Astrocyte of the hippocampus (primary cell): Measurements from ENCODE around the gene SH2D5.
"Not testable (repeated sequence)": the region's sequence is repeated elsewhere in the genome, so short reads cannot be mapped to it uniquely, and the experiment has no call there.

Source experiments
- DNase-seq: peaks from one replicate; pipeline ENCODE4 v3.0.0; 2011; ENCODE audit warnings: low read depth, low spot score

Gene SH2D5

DNA sequence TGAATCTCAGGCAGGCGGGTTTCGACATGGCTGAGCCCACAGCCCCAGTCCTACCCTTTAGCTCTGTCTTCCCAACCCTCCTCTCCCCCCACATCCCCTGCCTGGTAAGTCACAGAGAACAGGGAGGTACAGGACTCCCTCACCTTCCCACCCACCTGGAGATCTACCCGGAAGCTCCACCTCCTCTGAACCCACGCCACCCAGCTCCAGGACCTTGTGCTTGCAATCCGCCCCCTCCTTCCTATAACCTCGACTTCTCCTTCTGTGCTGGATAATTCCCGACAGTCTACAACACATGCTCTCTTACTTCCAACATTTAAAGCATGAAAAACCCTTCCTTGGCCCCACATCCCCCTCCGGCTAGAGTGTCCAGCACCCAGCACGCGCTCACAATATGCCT lies 37.0 kb downstream of the SH2D5 start:
- DNase-seq: no peak

DNA sequence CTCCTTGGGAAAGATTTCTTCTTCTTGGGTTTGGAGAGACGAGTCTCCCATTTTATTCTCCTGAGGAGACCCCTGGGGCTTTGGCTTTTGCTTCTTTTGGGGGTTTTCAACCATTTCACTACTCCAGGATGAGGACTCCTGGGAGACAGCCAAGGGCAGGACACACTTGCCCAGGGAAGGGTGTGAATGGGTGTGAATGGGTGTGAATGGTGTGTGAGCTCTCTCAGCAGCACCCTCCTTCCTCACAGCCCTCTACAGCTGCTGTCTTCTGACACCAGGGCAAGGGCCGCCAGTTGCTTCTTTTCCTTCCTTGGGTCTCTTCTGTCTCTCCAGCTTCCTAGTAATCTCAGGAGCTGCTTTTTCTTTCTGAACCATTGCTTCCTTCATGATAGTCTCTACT lies 38.9 kb downstream of the SH2D5 start:
- no peak for DNase-seq

DNA sequence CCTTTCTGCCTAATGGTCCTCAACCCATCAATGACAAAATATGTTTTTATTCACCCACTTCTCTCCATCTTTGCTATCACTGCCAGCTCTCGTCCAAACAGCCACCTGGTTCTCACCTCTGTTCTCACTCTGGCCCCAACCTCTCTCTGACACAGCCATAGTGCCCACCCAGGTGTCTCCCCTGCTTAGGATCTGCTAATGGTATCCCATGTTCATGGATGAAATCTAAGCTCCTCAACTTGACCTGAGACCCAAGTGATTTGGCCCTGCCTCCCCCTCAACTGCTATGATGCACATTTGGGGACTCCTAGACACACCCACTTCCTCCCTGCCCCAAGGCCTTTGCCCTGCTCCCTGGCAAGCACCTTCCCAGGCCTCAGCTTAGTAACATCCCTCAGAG lies 40.6 kb downstream of the SH2D5 start:
- no peak for DNase-seq

DNA sequence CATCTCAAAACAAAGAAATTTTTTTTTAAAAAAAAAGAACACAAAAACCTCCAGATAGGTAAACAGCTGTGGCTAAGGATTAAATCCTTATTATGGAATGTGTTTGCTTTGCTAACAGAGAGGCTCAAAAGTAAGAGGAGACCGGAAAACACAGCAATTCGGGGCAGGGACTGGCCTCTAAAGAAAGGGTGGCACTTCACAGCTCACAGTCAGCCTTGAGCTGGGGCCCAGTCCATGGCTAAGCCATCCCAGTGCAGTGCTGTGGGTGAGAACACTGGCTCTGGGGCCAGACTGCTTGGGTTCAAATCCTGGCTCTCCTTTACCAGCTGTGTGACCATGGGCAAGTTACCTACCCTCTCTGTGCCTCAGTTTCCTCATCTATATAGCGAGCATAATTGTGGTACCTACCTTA lies 42.9 kb downstream of the SH2D5 start:
- DNase-seq: no peak

DNA sequence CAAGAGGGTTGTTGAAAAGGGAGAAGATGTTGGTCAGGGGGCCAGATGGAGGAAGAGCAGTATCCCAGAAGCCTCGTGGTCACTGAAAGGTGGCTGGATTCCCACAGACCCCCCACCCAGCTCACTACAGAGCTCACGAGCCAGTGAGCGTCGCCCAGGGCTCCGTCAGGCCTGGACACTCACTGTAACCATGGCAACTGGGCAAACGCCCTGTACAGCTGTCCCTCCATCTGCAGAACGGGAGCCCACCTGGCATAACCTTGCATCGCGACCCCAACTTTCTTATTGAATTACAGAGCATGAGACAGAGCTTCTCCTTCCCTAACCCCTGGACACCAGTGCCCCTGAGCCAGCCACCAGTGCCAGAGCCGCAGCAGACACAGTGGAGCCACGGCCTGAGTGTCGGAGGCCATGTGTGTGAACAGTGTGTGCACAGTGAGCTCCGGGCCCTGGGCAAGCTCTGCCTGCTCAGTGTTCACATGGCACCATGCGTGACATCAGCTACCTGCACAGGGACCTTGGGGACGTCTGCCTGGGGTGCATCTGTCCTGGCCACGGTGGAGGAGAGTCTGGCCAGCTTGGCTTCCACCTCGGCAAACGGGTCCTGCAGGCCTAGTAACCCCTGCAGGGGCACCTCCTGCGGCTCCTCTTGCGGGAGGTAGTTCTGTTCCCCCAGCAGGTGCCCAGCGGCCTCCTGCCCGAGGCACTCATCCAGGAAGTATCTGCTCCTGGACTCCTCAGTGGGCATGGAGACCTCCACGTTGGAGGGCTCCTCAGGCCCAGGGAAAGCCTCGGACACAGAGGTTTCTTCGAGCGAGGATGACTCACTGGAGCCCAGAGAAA lies 45.4 kb downstream of the SH2D5 start:
- DNase-seq: no peak

DNA sequence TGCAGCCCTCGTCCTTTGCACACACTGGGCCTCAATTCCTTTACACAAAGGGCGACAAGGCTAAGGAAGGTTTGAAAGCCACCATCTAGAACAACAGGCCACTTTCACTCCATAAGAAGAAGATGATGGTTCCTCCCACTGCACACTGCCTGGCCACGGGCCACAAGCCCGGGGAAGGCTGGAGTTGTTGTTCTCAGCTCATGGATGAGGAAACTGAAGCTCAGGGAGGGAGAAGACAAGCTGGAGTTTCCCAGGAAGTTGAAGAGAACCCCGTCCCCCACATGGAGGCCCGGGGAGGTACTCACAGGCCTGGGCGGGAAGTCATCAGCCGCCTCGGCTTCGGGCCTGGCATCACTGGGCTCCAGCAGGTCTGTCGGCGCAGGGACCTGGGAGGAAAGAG lies 46.8 kb downstream of the SH2D5 start:
- no peak for DNase-seq

DNA sequence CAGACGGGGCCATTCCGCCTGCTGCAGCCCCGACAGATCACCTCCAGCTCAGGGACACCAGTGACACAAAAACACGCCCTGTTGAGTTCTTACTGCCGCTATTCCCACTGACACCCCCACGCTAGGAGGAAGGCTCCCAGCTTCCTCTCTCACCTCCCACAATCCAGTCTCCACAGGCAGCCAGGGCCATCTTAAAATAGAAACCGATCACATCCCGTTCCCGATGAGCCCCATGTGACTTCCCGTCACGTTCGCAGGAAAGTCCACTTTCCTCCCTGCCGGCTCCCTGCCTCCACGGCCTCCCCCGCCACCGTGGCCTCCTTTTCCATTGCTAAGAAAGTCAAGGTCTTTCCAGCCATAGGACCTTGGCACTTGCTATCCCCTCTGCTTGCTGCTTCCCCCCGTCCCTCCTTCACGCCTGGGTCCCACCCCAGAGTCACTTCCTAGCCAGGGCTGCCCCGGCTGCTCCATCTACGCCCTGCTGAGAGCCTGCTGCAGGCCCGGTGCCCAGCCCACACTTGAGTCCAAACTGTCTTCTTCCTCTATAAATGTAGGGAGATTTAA lies 47.3 kb downstream of the SH2D5 start:
- no peak for DNase-seq

DNA sequence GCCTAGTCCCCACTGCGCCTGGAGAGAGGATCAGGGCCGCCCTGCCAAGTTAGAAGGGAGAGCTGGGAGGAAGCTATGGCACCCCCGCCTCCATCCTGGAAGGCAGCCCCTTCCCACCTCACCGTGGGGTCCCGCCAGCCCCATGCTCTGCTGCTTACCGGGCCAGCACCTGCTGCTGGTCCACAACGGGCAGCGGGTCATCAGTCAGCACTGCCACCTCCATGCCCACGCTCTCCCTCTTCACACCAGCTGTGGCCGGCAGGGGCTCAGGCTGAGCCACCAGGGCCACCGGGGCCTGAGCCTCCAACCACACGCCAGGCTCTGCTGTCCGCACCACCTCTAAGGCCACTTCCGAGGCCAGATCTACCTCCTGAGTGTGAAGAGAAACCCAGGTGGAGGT lies 47.9 kb downstream of the SH2D5 start:
- DNase-seq: no peak

DNA sequence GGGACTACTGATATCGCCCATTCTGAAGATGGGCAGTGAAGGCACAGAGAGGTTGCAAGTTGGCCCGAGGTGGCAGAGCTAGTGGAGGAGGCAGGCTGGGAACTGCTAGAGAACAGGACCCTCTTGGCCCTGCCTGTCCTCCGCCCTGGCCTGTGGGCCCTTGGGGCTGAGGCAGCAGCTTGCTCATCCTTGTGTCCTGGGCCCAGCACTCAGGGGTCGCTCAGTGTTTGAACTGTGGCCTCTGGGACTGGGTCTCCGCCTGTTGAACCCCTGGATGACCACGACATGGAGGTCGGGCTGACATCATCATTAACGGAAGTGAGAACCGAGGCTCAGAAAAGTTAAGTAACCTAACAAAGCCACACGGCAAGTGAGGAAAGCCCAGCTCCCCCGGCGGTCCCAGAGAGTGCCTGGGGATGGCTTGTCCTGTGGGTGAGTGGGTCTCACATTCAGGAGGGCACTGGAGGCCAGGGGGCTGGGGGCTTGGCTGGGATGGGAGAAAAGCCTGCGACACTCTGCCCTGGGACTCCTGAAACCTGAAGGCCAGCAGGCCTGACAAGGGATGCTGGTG lies 48.4 kb downstream of the SH2D5 start:
- no peak for DNase-seq

DNA sequence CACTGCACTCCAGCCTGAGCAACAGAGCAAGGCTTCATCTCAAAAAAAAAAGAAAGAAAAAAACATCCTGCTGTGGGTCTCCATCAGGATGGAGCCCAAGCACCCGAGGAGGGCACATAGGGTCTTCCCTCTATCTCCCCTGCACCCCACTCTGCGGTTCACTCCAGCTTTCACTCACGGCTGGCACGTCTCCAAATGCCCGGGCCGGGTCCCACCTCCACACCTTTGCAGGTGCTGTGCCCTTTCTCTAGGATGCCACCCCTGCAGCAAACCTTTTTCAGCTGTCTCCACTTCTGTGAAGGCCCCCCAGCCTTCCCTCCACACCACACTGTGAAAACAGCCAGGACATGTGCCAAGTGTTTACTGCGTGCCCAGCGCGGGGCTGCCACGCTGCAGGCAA lies 48.9 kb downstream of the SH2D5 start:
- no peak for DNase-seq

DNA sequence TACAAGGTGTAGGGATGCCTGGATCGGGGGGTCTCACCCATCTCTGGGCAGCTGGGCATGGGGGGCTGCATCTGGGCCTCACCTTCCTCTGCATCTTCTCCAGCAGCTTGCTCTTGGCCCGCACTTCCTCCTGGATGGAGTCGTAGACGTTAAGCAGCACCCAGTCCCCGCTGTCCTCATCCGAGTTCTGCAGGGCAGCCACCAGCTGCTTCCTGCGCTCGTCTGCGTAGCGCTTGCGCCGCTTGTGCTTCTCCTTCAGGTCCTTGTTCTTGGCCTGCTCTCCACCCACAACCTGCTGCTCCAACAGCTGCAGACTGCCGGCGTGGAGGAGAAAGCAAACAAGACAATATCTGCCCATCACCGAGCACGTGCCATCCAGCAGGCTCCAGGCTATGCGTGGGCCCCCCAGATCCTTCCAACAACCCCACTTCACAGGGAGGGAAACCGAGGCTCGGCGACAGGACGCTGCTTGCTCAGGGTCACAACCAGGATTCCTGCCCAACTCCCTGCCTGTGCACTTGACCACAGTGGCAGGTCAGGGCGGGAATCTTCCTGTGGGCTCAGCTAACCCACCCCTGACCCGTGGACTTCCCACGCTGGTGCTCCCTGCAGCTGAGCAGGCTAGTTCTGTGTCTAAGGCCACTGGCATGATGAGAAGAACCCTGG lies 49.8 kb downstream of the SH2D5 start:
- DNase-seq: no peak

DNA sequence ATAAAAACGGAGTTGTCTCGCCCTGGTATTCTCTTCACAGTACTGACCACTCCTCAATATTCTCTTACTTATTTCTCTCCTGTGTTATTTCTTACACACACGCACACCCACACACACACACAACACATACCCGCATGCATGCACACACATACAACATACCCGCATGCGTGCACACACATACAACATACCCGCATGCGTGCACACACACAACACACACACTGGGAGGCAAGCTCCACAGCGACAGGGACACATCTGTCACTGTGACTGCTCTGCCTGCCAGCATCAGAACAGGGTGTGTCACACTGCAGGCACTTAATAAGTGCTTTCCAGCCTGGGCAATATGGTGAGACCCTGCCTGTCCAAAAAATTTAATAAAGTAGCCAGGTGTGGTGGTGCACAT lies 50.5 kb downstream of the SH2D5 start:
- DNase-seq: no peak

DNA sequence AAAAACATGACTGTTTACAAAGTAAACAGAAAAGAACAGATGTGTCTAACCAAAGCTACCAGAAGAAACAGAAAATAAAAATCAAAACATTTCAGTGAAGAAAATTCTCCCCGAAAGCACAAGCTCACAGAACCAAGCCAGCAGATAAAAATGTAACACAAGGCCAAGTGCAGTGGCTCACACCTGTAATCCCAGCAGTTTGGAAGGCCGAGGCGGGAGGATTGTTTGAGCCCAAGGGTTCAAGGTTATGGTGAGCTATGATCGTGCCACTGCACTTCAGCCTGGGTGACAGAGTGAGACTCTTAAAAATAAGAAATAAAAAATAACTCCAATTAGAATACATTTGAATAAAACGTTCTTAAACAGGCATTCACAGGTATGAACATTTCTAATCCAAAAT lies 52.2 kb downstream of the SH2D5 start:
- DNase-seq: no peak

DNA sequence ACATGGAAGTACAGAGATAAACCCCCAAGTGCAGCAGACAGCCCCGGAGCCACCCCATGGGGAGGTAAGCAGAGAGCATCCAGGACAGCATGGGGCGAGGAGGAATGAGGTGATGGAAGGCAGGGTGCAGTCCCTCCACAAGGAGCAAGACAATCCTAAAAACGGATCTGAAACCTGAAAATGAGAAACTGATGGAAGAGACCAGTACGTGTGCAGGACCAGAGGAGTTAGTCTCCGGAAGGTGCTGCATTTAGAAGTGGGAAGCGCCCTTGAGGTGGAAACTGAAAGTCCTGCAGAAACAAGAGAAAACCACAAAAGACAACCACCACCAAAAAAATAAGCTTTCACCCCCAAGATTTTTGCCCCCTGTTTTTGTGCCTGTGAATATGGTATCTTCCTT lies 53.9 kb downstream of the SH2D5 start:
- DNase-seq: no peak

DNA sequence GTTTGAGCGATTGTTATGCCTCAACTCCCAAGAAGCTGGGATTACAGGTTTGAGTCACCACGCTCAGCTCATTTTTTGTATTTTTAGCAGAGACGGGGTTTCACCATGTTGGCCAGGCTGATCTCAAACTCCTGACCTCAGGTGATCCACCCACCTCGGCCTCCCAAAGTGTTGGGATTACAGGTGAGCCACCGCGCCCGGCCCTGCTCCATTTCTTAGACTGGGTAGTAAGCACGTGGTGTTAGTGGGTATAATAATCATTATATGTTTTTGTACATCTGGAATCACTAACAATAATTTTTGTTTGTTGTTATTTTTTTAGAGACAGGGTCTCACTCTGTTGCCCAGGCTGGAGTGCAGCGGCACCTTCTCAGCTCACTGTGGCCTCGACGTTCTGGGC lies 58.9 kb downstream of the SH2D5 start:
- not testable (repeated sequence) for DNase-seq

DNA sequence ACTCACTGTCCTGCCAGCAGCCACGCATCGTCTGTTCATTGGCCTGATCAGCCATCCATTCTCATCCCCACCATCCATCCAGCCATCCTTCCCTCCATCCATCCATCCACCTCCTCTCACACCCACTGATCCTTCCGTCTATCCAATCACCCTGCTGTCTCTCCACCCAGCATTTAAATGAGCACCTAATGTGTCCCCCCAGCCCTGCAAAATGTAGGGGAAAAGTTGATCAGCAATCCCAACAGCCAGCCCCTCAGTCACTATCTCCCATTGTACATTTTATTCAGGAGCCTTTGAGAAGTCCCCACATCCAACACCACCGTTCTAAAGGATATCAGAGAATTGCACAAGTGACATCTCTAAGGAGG lies 60.3 kb downstream of the SH2D5 start:
- DNase-seq: no peak

DNA sequence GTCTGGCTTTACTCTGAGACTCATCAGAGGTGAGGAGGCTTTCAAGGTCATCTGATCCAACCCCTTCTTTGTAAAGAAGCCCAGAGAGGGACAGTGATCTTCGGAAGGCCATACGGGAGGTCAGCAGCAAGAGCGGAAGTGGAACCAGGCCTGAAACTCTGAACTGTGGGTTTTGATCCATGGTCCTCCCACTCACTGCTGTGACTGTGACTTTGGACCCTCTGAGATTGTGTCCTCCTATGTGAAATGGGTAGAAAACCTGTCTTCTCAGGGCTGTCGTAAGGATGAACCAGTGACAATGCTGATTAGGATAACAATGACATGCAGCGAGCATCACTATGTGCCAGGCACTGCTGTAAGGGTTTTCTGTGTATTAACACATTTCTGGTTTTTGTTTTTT lies 61.6 kb downstream of the SH2D5 start:
- no peak for DNase-seq
